Sciatic nerve (tissue), 2 donors: ENCODE data around the gene KLRC2. TPM values are rescaled to one million over a fixed set of nuclear protein-coding genes. Genes with fewer than 3 reads are reported as not detected.

Experiments
- ATAC-seq: fragments of 200-7000 bp; cut with Tn5 transposase; one replicate; pipeline ENCODE4 v1.9.1; 2020; ENCODE audit warnings: mild to moderate bottlenecking, moderate library complexity
- DNase-seq: peaks from one replicate; pipeline ENCODE4 v3.0.0-alpha.2; 2020; ENCODE audit warnings: low spot score
- intact Hi-C: fragments of 100-400 bp; cut with DNase I; formaldehyde crosslinking; loops from one replicate; pipeline ENCODE4 v1.14.2; 2022
- total RNA-seq: library from RNA; stranded (reverse); fragmentation: NEBNext Ultra II Directional; extraction: Animal tissue kit (Norgen Biotek cat#: 25700); gene quantifications from one replicate; pipeline ENCODE4 v1.2.1, GENCODE V29; 2021
- donor health status: DM: no; HTN: no; CAD: no.
- donor health status: DM: no; HTN: no; CAD: no.

KLRC2 gene
- total RNA-seq, 1 donor from 2014 or later: 0.67 TPM

GRCh38 chr12:10384191-10384590, 51.6 kb downstream of the KLRC2 start:
- ATAC-seq (no peak), DNase-seq (no peak)
- intact Hi-C loops: no loop called here

GRCh38 chr12:10381928-10382628, 53.7 kb downstream of the KLRC2 start:
- no peak for DNase-seq
- no peak for ATAC-seq
- intact Hi-C loops: no loop called here

Other genes starting within 250 kb of the KLRC2 start
- 167 TPM for gene GABARAPL1, start 223.1 kb downstream of the KLRC2 start, total RNA-seq
- gene KLRD1, start 128.1 kb downstream of the KLRC2 start, total RNA-seq: 4.8 TPM
- 3.1 TPM for gene KLRK1, start 46.0 kb downstream of the KLRC2 start, total RNA-seq
- gene KLRC4, start 26.3 kb downstream of the KLRC2 start, total RNA-seq: 0.85 TPM
- gene KLRC3, start 15.4 kb downstream of the KLRC2 start, total RNA-seq: not detected
- not detected for gene KLRC1, start 17.4 kb upstream of the KLRC2 start, total RNA-seq
- 0.62 TPM for gene EIF2S3B, start 69.9 kb upstream of the KLRC2 start, total RNA-seq
- gene MAGOHB, start 177.6 kb upstream of the KLRC2 start, total RNA-seq: 20.6 TPM
- gene STYK1, start 238.0 kb upstream of the KLRC2 start, total RNA-seq: 0.85 TPM